Measurements from ENCODE around the gene MYO7B. TPM values are rescaled to one million over a fixed set of nuclear protein-coding genes. Genes with fewer than 3 reads are reported as not detected.

The MYO7B gene
- total and polyA plus RNA-seq, 9 donors, result 0.05 to 0.95 (median 0.25) TPM; not detected in 3

GRCh38 chr2:127612111-127612822, 76.8 kb downstream of the MYO7B start:
- DNase-seq, result no peak
- peaks cover 0 to 4% of the 10 kb centered on the region in 2 donors for H3K9me3 ChIP-seq
- 88 to 89% (median 88%) methylated on average over 13 of the region's 13 CpGs for WGBS, 3 donors
- H3K36me3 ChIP-seq, result no peaks in the 10 kb centered on the region
- TF ChIP-seq POLR2A (IDR thresholded peaks at IDR 0.05), result no peak
- TF ChIP-seq EP300 (IDR thresholded peaks at IDR 0.05), result no peak
- no peak for TF ChIP-seq CTCF (IDR thresholded peaks at IDR 0.05)
- no peaks in the 10 kb centered on the region for H3K4me1 ChIP-seq (ENCODE audit: insufficient read depth)
- no peak overlapping the region for H3K4me3 ChIP-seq
- H3K27me3 ChIP-seq, result no peaks in the 10 kb centered on the region
- no peak overlapping the region for H3K27ac ChIP-seq
- intact Hi-C loops (cut with DNase I), result no loop called here

GRCh38 chr2:127614246-127614645, 78.8 kb downstream of the MYO7B start:
- Histone ChIP-seq H3K4me3 (no peak overlapping the region), H3K27ac (no peak overlapping the region), H3K4me1 (ENCODE audit: insufficient read depth) (no peaks in the 10 kb centered on the region), H3K9me3 (peaks cover 0 to 4% of the 10 kb centered on the region in 2 donors), H3K36me3 (no peaks in the 10 kb centered on the region), H3K27me3 (no peaks in the 10 kb centered on the region)
- TF ChIP-seq EP300 (IDR thresholded peaks at IDR 0.05), result no peak
- no peak for TF ChIP-seq CTCF (IDR thresholded peaks at IDR 0.05)
- TF ChIP-seq POLR2A (IDR thresholded peaks at IDR 0.05), result no peak
- DNase-seq, result no peak
- 88 to 98% (median 93%) methylated on average over 2 of the region's 2 CpGs for WGBS, 3 donors
- intact Hi-C loops (cut with DNase I), result no loop called here

GRCh38 chr2:127614731-127615130, 79.2 kb downstream of the MYO7B start:
- no peaks in the 10 kb centered on the region for H3K4me1 ChIP-seq (ENCODE audit: insufficient read depth)
- no peak for DNase-seq
- H3K27me3 ChIP-seq, result no peaks in the 10 kb centered on the region
- no peak overlapping the region for H3K27ac ChIP-seq
- intact Hi-C loops (cut with DNase I), result no loop called here
- 30 to 63% (median 42%) methylated on average over 3 of the region's 3 CpGs for WGBS, 3 donors
- TF ChIP-seq POLR2A (IDR thresholded peaks at IDR 0.05) (no peak), EP300 (IDR thresholded peaks at IDR 0.05) (no peak), CTCF (IDR thresholded peaks at IDR 0.05) (no peak)
- peaks cover 0 to 4% of the 10 kb centered on the region in 2 donors for H3K9me3 ChIP-seq
- no peaks in the 10 kb centered on the region for H3K36me3 ChIP-seq
- H3K4me3 ChIP-seq, result no peak overlapping the region

GRCh38 chr2:127615511-127616166, 80.2 kb downstream of the MYO7B start:
- no peak for TF ChIP-seq EP300 (IDR thresholded peaks at IDR 0.05)
- TF ChIP-seq CTCF (IDR thresholded peaks at IDR 0.05), result no peak
- TF ChIP-seq POLR2A (IDR thresholded peaks at IDR 0.05), result no peak
- DNase-seq, result no peak
- Histone ChIP-seq H3K36me3 (no peaks in the 10 kb centered on the region), H3K4me1 (ENCODE audit: insufficient read depth) (no peaks in the 10 kb centered on the region), H3K27me3 (no peaks in the 10 kb centered on the region), H3K27ac (no peak overlapping the region), H3K4me3 (no peak overlapping the region), H3K9me3 (peaks cover 0 to 4% of the 10 kb centered on the region in 2 donors)
- intact Hi-C loops (cut with DNase I), result no loop called here
- WGBS, 3 donors, result 68 to 70% (median 69%) methylated on average over 18 of the region's 18 CpGs
